CD4-positive, alpha-beta T cell treated with Interleukin-10 for 1 hour (primary cell): ENCODE results near the gene BEAN1.

Source experiments
- DNase-seq: peaks from one replicate; pipeline ENCODE4 v3.0.0-alpha.2; 2020

Gene BEAN1

GRCh38 chr16:66421891-66422290 is 5.2 kb upstream of the BEAN1 start:
- DNase-seq: no peak

GRCh38 chr16:66422366-66422765 is 4.7 kb upstream of the BEAN1 start:
- DNase-seq: no peak

- no peak for DNase-seq
Observed at GRCh38 chr16:66423177-66423576, 3.9 kb upstream of the BEAN1 start.

GRCh38 chr16:66425651-66426050 is 1.4 kb upstream of the BEAN1 start:
- no peak for DNase-seq

- no peak for DNase-seq
Observed at GRCh38 chr16:66426112-66427035, 721 bp upstream of the BEAN1 start.

GRCh38 chr16:66427871-66428681 is 981 bp downstream of the BEAN1 start:
- no peak for DNase-seq

- DNase-seq: no peak
Observed at GRCh38 chr16:66428682-66429251, 1.7 kb downstream of the BEAN1 start.

- no peak for DNase-seq
Observed at GRCh38 chr16:66429290-66429962, 2.3 kb downstream of the BEAN1 start.

- no peak for DNase-seq
Observed at GRCh38 chr16:66430214-66430613, 3.1 kb downstream of the BEAN1 start.

GRCh38 chr16:66431760-66432159 is 4.7 kb downstream of the BEAN1 start:
- DNase-seq: no peak

GRCh38 chr16:66432429-66432828 is 5.3 kb downstream of the BEAN1 start:
- no peak for DNase-seq

GRCh38 chr16:66434619-66435430 is 7.7 kb downstream of the BEAN1 start:
- DNase-seq: no peak

- no peak for DNase-seq
Observed at GRCh38 chr16:66435896-66436295, 8.8 kb downstream of the BEAN1 start.

- DNase-seq: no peak
Observed at GRCh38 chr16:66437391-66437945, 10.4 kb downstream of the BEAN1 start.

GRCh38 chr16:66438536-66438935 is 11.4 kb downstream of the BEAN1 start:
- DNase-seq: no peak

GRCh38 chr16:66439051-66439730 is 12.1 kb downstream of the BEAN1 start:
- no peak for DNase-seq

- no peak for DNase-seq
Observed at GRCh38 chr16:66440271-66440802, 13.2 kb downstream of the BEAN1 start.

- DNase-seq: no peak
Observed at GRCh38 chr16:66440970-66441369, 13.9 kb downstream of the BEAN1 start.

- no peak for DNase-seq
Observed at GRCh38 chr16:66441586-66442375, 14.7 kb downstream of the BEAN1 start.
